Uterus (tissue), 4 donors: ENCODE measurements around the gene GREB1L. TPM values are rescaled to one million over a fixed set of nuclear protein-coding genes. Genes with fewer than 3 reads are reported as not detected.

ENCODE experiments used
- DNase-seq, 2 donors: peaks; one replicate each; pipeline ENCODE4 v3.0.0-alpha.2; 2019 to 2020
- H3K27ac ChIP-seq, 2 donors: fragments of 200-600 bp; sonication (generic); 1 replicate in 1 of 2; 2 replicates in 1 of 2; pipeline ENCODE4 v1.5.1; 2016 to 2018
- H3K27me3 ChIP-seq, 2 donors: fragments of 200-600 bp; sonication (generic); one replicate each; pipeline ENCODE4 v1.5.1; 2018 to 2019; ENCODE audit warnings: control low read depth in 1 of 2
- H3K36me3 ChIP-seq, 2 donors: fragments of 200-600 bp; sonication (generic); one replicate each; pipeline ENCODE4 v1.5.1; 2019; ENCODE audit warnings: control low read depth in 1 of 2
- H3K4me1 ChIP-seq, 2 donors: fragments of 200-600 bp; sonication (generic); one replicate each; pipeline ENCODE4 v1.5.1; 2018 to 2019; ENCODE audit warnings: control low read depth in 1 of 2
- H3K4me3 ChIP-seq, 2 donors: fragments of 200-600 bp; sonication (generic); 1 replicate in 1 of 2; 2 replicates in 1 of 2; pipeline ENCODE4 v1.5.1; 2018 to 2019; ENCODE audit warnings: mild to moderate bottlenecking in 1 of 2
- H3K9me3 ChIP-seq, 2 donors: fragments of 200-600 bp; sonication (generic); one replicate each; pipeline ENCODE4 v1.5.1; 2019; ENCODE audit warnings: control low read depth in 1 of 2
- CTCF ChIP-seq, 4 experiments: fragments of 200-600 bp in 2 of 4; fragments of 450-650 bp in 2 of 4; sonication (generic) in 2 of 4; IDR thresholded peaks; one replicate each; pipeline ENCODE4 v1.5.1; 2016 to 2019; ENCODE audit warnings: antibody characterized with exemption in 4 of 4, mild to moderate bottlenecking in 2 of 4, moderate library complexity in 1 of 4
- POLR2A ChIP-seq, 2 donors: fragments of 450-650 bp; IDR thresholded peaks; one replicate each; pipeline ENCODE4 v1.6.1; 2016; ENCODE audit warnings: antibody characterized with exemption in 2 of 2, mild to moderate bottlenecking in 1 of 2, moderate library complexity in 1 of 2
- intact Hi-C: fragments of 100-400 bp; cut with DNase I; formaldehyde crosslinking; loops from one replicate; pipeline ENCODE4 v1.15.1; 2023; ENCODE audit warnings: low total_unique reads
- total RNA-seq, 4 donors: library from RNA; depleted of rRNA in 3 of 4; stranded (reverse); fragments of >200 nt in 3 of 4; gene quantifications; one replicate each; pipeline versions ENCODE4 v1.1.0 to v1.2.4, GENCODE V29; 2014 to 2023
- donor health status: DM: yes; HTN: yes; CAD: no.

GREB1L gene
- 10 to 100 TPM in 2 of 4 donors, 1 to 10 TPM in 2; 4.1 to 15.3 (median 9.2) TPM for total RNA-seq

- DNase-seq: peak in 1 of 2 donors; percentile 33
- H3K27me3 ChIP-seq: no peaks in the 10 kb centered on the region
- intact Hi-C loops: no loop called here
These were observed at the start of gene GREB1L for GRCh38 chr18:21242141-21242779. Gene GREB1L, plus strand, starts transcription at chr18:21242232. Its CDS starts 141,287 bp downstream, at chr18:21383519.

GRCh38 chr18:21192308-21192624, 49.8 kb upstream of the GREB1L start:
- no peak overlapping the region for H3K4me3 ChIP-seq
- no peaks in the 10 kb centered on the region for H3K9me3 ChIP-seq
- no peak for TF ChIP-seq POLR2A (IDR thresholded peaks at IDR 0.05)
- TF ChIP-seq CTCF (IDR thresholded peaks at IDR 0.05): no peak
- no peak overlapping the region for H3K27ac ChIP-seq
- no peak for DNase-seq
- H3K36me3 ChIP-seq: no peaks in the 10 kb centered on the region
- H3K27me3 ChIP-seq: no peaks in the 10 kb centered on the region
- intact Hi-C loops: no loop called here
- H3K4me1 ChIP-seq: no peaks in the 10 kb centered on the region

More at GRCh38 chr18:21242141-21242779, at the start of gene GREB1L:
- TF ChIP-seq POLR2A (IDR thresholded peaks at IDR 0.05) (peak; percentile 11 to 28), CTCF (IDR thresholded peaks at IDR 0.05) (peak in 2 of 4 experiments; percentile 14 to 17)
- no peaks in the 10 kb centered on the region for H3K4me1 ChIP-seq
- no peaks in the 10 kb centered on the region for H3K9me3 ChIP-seq
- peak within 1 kb of the TSS; percentile 46 to 63 for H3K27ac ChIP-seq
- H3K36me3 ChIP-seq: no peaks in the 10 kb centered on the region
- H3K4me3 ChIP-seq: peak within 1 kb of the TSS; percentile 40 to 74

- no peaks in the 10 kb centered on the region for H3K4me1 ChIP-seq
- DNase-seq: no peak
- no peak for TF ChIP-seq POLR2A (IDR thresholded peaks at IDR 0.05)
- TF ChIP-seq CTCF (IDR thresholded peaks at IDR 0.05): peak; percentile 62 to 68 (median 64)
- no peaks in the 10 kb centered on the region for H3K9me3 ChIP-seq
- H3K27me3 ChIP-seq: no peaks in the 10 kb centered on the region
- intact Hi-C loops: no loop called here
- no peak overlapping the region for H3K27ac ChIP-seq
- no peak overlapping the region for H3K4me3 ChIP-seq
- H3K36me3 ChIP-seq: no peaks in the 10 kb centered on the region
These were observed 46.9 kb upstream of the GREB1L start for GRCh38 chr18:21194871-21195771.

GRCh38 chr18:21196426-21196825, 45.6 kb upstream of the GREB1L start:
- no peak for TF ChIP-seq CTCF (IDR thresholded peaks at IDR 0.05)
- H3K4me3 ChIP-seq: no peak overlapping the region
- H3K27me3 ChIP-seq: no peaks in the 10 kb centered on the region
- H3K36me3 ChIP-seq: no peaks in the 10 kb centered on the region
- H3K27ac ChIP-seq: no peak overlapping the region
- no peak for DNase-seq
- H3K4me1 ChIP-seq: no peaks in the 10 kb centered on the region
- H3K9me3 ChIP-seq: no peaks in the 10 kb centered on the region
- intact Hi-C loops: no loop called here

- intact Hi-C loops: no loop called here
- no peak overlapping the region for H3K27ac ChIP-seq
These were observed 38.9 kb upstream of the GREB1L start for GRCh38 chr18:21203126-21203525.

More at GRCh38 chr18:21203126-21203525, 38.9 kb upstream of the GREB1L start:
- Histone ChIP-seq H3K4me3 (no peak overlapping the region), H3K36me3 (no peaks in the 10 kb centered on the region), H3K9me3 (no peaks in the 10 kb centered on the region), H3K27me3 (no peaks in the 10 kb centered on the region), H3K4me1 (no peaks in the 10 kb centered on the region)
- TF ChIP-seq CTCF (IDR thresholded peaks at IDR 0.05) (no peak), POLR2A (IDR thresholded peaks at IDR 0.05) (no peak)
- DNase-seq: no peak
